ENCODE measurements around the gene CDK3. TPM values are rescaled to one million over a fixed set of nuclear protein-coding genes. Genes with fewer than 3 reads are reported as not detected.

CDK3 gene
- polyA plus RNA-seq, 2 of the 4 experiments (the other 2 are of a cell fraction) = 5.1 to 5.5 TPM

- Histone ChIP-seq H3K4me2 (no peak overlapping the region), H3K4me1 (no peaks in the 10 kb centered on the region), H3K27ac (no peak overlapping the region), H3K4me3 (no peak overlapping the region), H3K9me3 (no peaks in the 10 kb centered on the region)
- no peak for DNase-seq (ENCODE audit: low read depth in 1 of 2, low spot score in 1 of 2)
- no peak for FAIRE-seq
- ChIA-PET POLR2A (no interaction called here), CTCF (interaction anchor here (0.5 to 24.2 kb wide), 18 partner anchors 6 to 389 kb away, joined by 3 to 408 read pairs (median 4); partner anchors contain the start of genes CDK3, EVPL, MRPL38 and SPHK1)
- ATAC-seq = no peak
- no peak for TF ChIP-seq CEBPB (IDR thresholded peaks at IDR 0.05)
- no peak for TF ChIP-seq EP300 (IDR thresholded peaks at IDR 0.05)
- no peak for TF ChIP-seq KDM5A (IDR thresholded peaks at IDR 0.05)
- TF ChIP-seq FOSL2 (IDR thresholded peaks at IDR 0.05) = no peak
- TF ChIP-seq FOSL2 (CRISPR knock-in tag; IDR thresholded peaks at IDR 0.05) = no peak
- TF ChIP-seq NFE2L2 (conservative IDR thresholded peaks at IDR 0.05; ENCODE audit: low read length) = no peak
- no peak for TF ChIP-seq GATA3 (IDR thresholded peaks at IDR 0.05; ENCODE audit: borderline replicate concordance)
- TF ChIP-seq ATOH8 (CRISPR knock-in tag; IDR thresholded peaks at IDR 0.05; ENCODE audit: low read depth) = no peak
- 97% methylated on average over 56 of the region's 56 CpGs for WGBS (ENCODE audit: missing lambda C conversion rate)
Measured at GRCh38 chr17:76008630-76009425, 8.2 kb downstream of the CDK3 start.

- FAIRE-seq (no peak), ATAC-seq (no peak), DNase-seq (ENCODE audit: low read depth in 1 of 2, low spot score in 1 of 2) (no peak)
- TF ChIP-seq PHF8 (IDR thresholded peaks at IDR 0.05; ENCODE audit: borderline replicate concordance, low read depth) = no peak
- no peak for TF ChIP-seq CBX8 (IDR thresholded peaks at IDR 0.05)
- no peak for TF ChIP-seq REST (IDR thresholded peaks at IDR 0.05)
- TF ChIP-seq RNF2 (IDR thresholded peaks at IDR 0.05; ENCODE audit: borderline replicate concordance, low read depth) = no peak
- no peak for TF ChIP-seq HEYL (CRISPR knock-in tag; IDR thresholded peaks at IDR 0.05)
- no peak for TF ChIP-seq POLR2A (IDR thresholded peaks at IDR 0.05; ENCODE audit: low read length)
- TF ChIP-seq E2F6 (IDR thresholded peaks at IDR 0.05; ENCODE audit: borderline replicate concordance, low read depth) = no peak
- TF ChIP-seq RFX5 (IDR thresholded peaks at IDR 0.05) = no peak
- no peak for TF ChIP-seq NPAS2 (CRISPR knock-in tag; IDR thresholded peaks at IDR 0.05; ENCODE audit: borderline replicate concordance)
- TF ChIP-seq RAD21 (conservative IDR thresholded peaks at IDR 0.05 in 1 of 2, IDR thresholded peaks at IDR 0.05 in 1 of 2) = no peak
- TF ChIP-seq CEBPB (IDR thresholded peaks at IDR 0.05) = no peak
- TF ChIP-seq PBX3 (IDR thresholded peaks at IDR 0.05) = no peak
- TF ChIP-seq ZC3H11A (IDR thresholded peaks at IDR 0.05) = no peak
- TF ChIP-seq NR3C1 (IDR thresholded peaks at IDR 0.05) = no peak
- TF ChIP-seq HOXB5 (CRISPR knock-in tag; IDR thresholded peaks at IDR 0.05) = no peak
- no peak for TF ChIP-seq CHD2 (IDR thresholded peaks at IDR 0.05; ENCODE audit: low read length, partially characterized antibody)
- TF ChIP-seq BCL3 (IDR thresholded peaks at IDR 0.05) = no peak
- no peak for TF ChIP-seq TFCP2L1 (CRISPR knock-in tag; IDR thresholded peaks at IDR 0.05)
- no peak for TF ChIP-seq JUN (IDR thresholded peaks at IDR 0.05)
- no peak for TF ChIP-seq HES2 (IDR thresholded peaks at IDR 0.05)
- WGBS (ENCODE audit: missing lambda C conversion rate) = 97% methylated on average over 20 of the region's 20 CpGs
- POLR2A ChIA-PET = interaction anchor here (0.5 kb wide), 1 partner anchor 338 kb away, joined by 5 read pairs; no protein-coding TSS in a partner anchor
- H3K4me2 ChIP-seq = no peak overlapping the region
- no peak overlapping the region for H3K4me3 ChIP-seq
- H3K9me3 ChIP-seq = no peaks in the 10 kb centered on the region
- CTCF ChIA-PET = interaction anchor here (0.5 to 24.2 kb wide), 12 partner anchors 5 to 376 kb away, joined by 3 to 408 read pairs (median 10); partner anchors contain the start of genes CDK3, EVPL and MRPL38
- no peaks in the 10 kb centered on the region for H3K4me1 ChIP-seq
- H3K27ac ChIP-seq = no peak overlapping the region
Measured at GRCh38 chr17:76009447-76009846, 8.8 kb downstream of the CDK3 start.

Data from A549 (cell line).